Lower lobe of right lung (tissue), 1 donor: Measurements from ENCODE around the gene LMAN1. TPM values are rescaled to one million over a fixed set of nuclear protein-coding genes. Genes with fewer than 3 reads are reported as not detected.

Experiments
- total RNA-seq: library from RNA; stranded (reverse); fragmentation: NEBNext Ultra II Directional; extraction: Animal tissue kit (Norgen Biotek cat#: 25700); gene quantifications from one replicate; pipeline ENCODE4 v1.2.1, GENCODE V29; 2021
- donor health status: DM: no; HTN: yes; CAD: no; lungs with severe emphysema.

LMAN1 gene
- total RNA-seq, 1 donor from 2014 or later, result 62.7 TPM

Other genes starting within 250 kb of the LMAN1 start
- 76.3 TPM for gene SEC11C, start 219.4 kb downstream of the LMAN1 start, total RNA-seq
- gene GRP, start 139.1 kb downstream of the LMAN1 start, total RNA-seq, result 1.7 TPM
- not detected for gene RAX, start 85.8 kb downstream of the LMAN1 start, total RNA-seq
- gene CPLX4, start 40.6 kb downstream of the LMAN1 start, total RNA-seq, result not detected